Stomach (tissue), 9 donors: ENCODE measurements around the gene SH3BGRL2. TPM values are rescaled to one million over a fixed set of nuclear protein-coding genes. Genes with fewer than 3 reads are reported as not detected.

ENCODE experiments used
- DNase-seq, 2 donors: peaks; one replicate each; pipeline versions ENCODE4 v3.0.0 to v3.0.0-alpha.2; 2013 to 2019
- H3K27ac ChIP-seq, 5 donors: fragments of 200-600 bp in 4 of 5; sonication (generic) in 4 of 5; one replicate each; pipeline ENCODE4 v1.5.1; 2013 to 2019; ENCODE audit warnings: mild to moderate bottlenecking in 1 of 5, moderate library complexity in 1 of 5
- H3K27me3 ChIP-seq, 3 donors: fragments of 200-600 bp; sonication (generic); one replicate each; pipeline ENCODE4 v1.5.1; 2017 to 2019; ENCODE audit warnings: mixed run types in 1 of 3
- H3K36me3 ChIP-seq, 4 donors: fragments of 200-600 bp; sonication (generic); 1 replicate in 3 of 4; 2 replicates in 1 of 4; pipeline ENCODE4 v1.5.1; 2016 to 2019
- H3K4me1 ChIP-seq, 4 donors: fragments of 200-600 bp; sonication (generic); one replicate each; pipeline ENCODE4 v1.5.1; 2016 to 2019
- H3K4me3 ChIP-seq, 4 donors: fragments of 200-600 bp; sonication (generic) in 3 of 4; one replicate each; pipeline ENCODE4 v1.5.1; 2016 to 2019; ENCODE audit warnings: mild to moderate bottlenecking in 1 of 4
- H3K9me3 ChIP-seq, 4 donors: fragments of 200-600 bp; sonication (generic); one replicate each; pipeline ENCODE4 v1.5.1; 2016 to 2019
- EP300 ChIP-seq: sonication (generic); formaldehyde crosslinking; IDR thresholded peaks from one replicate; pipeline ENCODE4 v1.6.1; 2017; ENCODE audit warnings: antibody characterized with exemption
- POLR2A ChIP-seq, 4 donors: fragments of 450-650 bp; IDR thresholded peaks; one replicate each; pipeline ENCODE4 v1.6.1; 2016; ENCODE audit warnings: antibody characterized with exemption in 4 of 4, control low read depth in 2 of 4, mild to moderate bottlenecking in 1 of 4, moderate library complexity in 1 of 4
- POLR2AphosphoS5 ChIP-seq, 3 donors: sonication (generic); formaldehyde crosslinking; IDR thresholded peaks; one replicate each; pipeline ENCODE4 v1.6.1; 2016; ENCODE audit warnings: antibody characterized with exemption in 3 of 3
- WGBS, 5 donors: extraction: QIAGEN DNeasy Blood & Tissue Kit in 3 of 5; methylation state at CpG; one replicate each; pipeline versions ENCODE4 v1.1.5 to v1.1.7; 2013 to 2018; 5-methylcytosine and 5-hydroxymethylcytosine counted together
- intact Hi-C: fragments of 100-400 bp; cut with DNase I; formaldehyde crosslinking; loops from one replicate; pipeline ENCODE4 v1.15.1; 2023; ENCODE audit warnings: low total_unique reads
- polyA plus RNA-seq, 3 donors: library from polyadenylated mRNA; stranded (reverse); fragments of 200-250 nt; gene quantifications; one replicate each; pipeline ENCODE4 v1.2.3, GENCODE V29; 2013
- total RNA-seq, 5 donors: library from RNA; depleted of rRNA; stranded (reverse); fragments of >200 nt; gene quantifications; one replicate each; pipeline versions ENCODE4 v1.1.0 to v1.2.3, GENCODE V29; 2014 to 2016
- TF ChIP-seq, protein P1 (sequence below), 7 experiments: fragments of 450-650 bp in 4 of 7; fragments of 200-600 bp in 3 of 7; sonication (generic) in 3 of 7; IDR thresholded peaks; one replicate each; pipeline ENCODE4 v1.5.1; 2016 to 2019; ENCODE audit warnings: antibody characterized with exemption in 7 of 7, control low read depth in 2 of 7, mild to moderate bottlenecking in 1 of 7
- donor health status: healthy with polysubstance abuse.
- donor health status: Bipolar disorder and iron deficiency.
- donor health status: healthy.

SH3BGRL2 gene
- total and polyA plus RNA-seq, 8 donors: 14.8 to 225 (median 33.3) TPM

DNA sequence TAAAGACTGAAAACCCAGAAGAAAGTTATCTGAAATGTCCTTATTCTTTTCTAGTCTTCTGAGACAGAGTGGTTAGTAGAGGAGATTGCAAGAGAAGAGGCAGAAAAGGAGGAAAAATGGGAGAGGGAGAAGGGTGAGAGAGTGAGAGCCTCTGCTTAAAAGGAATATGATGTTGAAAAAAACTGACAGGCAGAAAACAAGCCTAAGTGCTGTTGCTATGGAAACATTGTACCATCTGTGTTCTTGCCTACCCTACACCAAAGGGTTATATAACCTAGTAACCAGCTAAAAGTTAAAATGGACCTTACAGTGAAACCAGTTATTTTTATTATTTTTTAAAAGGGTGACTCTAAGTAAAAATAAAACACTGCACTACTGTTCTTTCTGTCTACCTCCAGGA, 28.3 kb upstream of the SH3BGRL2 start:
- TF ChIP-seq POLR2AphosphoS5 (IDR thresholded peaks at IDR 0.05) (no peak), EP300 (no peak), POLR2A (IDR thresholded peaks at IDR 0.05) (no peak)
- TF ChIP-seq, protein P1, sequence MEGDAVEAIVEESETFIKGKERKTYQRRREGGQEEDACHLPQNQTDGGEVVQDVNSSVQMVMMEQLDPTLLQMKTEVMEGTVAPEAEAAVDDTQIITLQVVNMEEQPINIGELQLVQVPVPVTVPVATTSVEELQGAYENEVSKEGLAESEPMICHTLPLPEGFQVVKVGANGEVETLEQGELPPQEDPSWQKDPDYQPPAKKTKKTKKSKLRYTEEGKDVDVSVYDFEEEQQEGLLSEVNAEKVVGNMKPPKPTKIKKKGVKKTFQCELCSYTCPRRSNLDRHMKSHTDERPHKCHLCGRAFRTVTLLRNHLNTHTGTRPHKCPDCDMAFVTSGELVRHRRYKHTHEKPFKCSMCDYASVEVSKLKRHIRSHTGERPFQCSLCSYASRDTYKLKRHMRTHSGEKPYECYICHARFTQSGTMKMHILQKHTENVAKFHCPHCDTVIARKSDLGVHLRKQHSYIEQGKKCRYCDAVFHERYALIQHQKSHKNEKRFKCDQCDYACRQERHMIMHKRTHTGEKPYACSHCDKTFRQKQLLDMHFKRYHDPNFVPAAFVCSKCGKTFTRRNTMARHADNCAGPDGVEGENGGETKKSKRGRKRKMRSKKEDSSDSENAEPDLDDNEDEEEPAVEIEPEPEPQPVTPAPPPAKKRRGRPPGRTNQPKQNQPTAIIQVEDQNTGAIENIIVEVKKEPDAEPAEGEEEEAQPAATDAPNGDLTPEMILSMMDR (IDR thresholded peaks at IDR 0.05): no peak
- intact Hi-C loops: no loop called here
- no peaks in the 10 kb centered on the region for H3K27me3 ChIP-seq
- H3K4me1 ChIP-seq: peaks cover 11 to 41% (median 12%) of the 10 kb centered on the region in 4 donors
- no peaks in the 10 kb centered on the region for H3K9me3 ChIP-seq
- H3K27ac ChIP-seq: no peak overlapping the region
- H3K36me3 ChIP-seq: no peaks in the 10 kb centered on the region
- no peak overlapping the region for H3K4me3 ChIP-seq
- no peak for DNase-seq

DNA sequence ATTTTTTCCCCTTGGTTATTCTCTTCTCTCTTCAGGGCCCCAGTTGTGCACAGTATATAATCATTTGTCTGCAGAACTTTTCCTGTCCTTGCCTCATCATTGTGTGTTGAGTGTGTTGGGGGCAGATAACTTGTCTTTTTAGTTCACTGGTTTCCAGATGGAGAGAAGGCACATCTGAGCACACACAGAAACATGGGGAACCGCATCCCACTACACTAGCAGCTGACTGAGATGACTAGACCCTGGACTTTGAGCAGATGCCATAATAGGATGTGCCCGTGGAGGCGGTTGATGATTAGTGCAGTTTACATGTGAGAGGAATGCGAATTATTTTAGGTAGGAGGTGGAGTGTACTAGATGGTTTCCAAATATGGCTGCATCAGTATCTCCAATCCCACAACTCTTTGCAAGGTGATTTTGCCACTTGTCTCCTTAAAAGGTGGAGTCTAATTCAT, 26.5 kb upstream of the SH3BGRL2 start:
- 84 to 97% (median 94%) methylated on average over 4 of the region's 4 CpGs for WGBS, 5 donors
- DNase-seq: no peak
- Histone ChIP-seq H3K27ac (peak overlapping the region in 1 of 5 donors; percentile 43), H3K4me3 (no peak overlapping the region), H3K36me3 (no peaks in the 10 kb centered on the region), H3K9me3 (no peaks in the 10 kb centered on the region), H3K27me3 (no peaks in the 10 kb centered on the region), H3K4me1 (peaks cover 11 to 44% (median 21%) of the 10 kb centered on the region in 4 donors)
- intact Hi-C loops: no loop called here
- TF ChIP-seq POLR2A (IDR thresholded peaks at IDR 0.05): no peak
- TF ChIP-seq POLR2AphosphoS5 (IDR thresholded peaks at IDR 0.05): no peak
- TF ChIP-seq EP300: no peak
- TF ChIP-seq, protein P1 (IDR thresholded peaks at IDR 0.05): no peak

DNA sequence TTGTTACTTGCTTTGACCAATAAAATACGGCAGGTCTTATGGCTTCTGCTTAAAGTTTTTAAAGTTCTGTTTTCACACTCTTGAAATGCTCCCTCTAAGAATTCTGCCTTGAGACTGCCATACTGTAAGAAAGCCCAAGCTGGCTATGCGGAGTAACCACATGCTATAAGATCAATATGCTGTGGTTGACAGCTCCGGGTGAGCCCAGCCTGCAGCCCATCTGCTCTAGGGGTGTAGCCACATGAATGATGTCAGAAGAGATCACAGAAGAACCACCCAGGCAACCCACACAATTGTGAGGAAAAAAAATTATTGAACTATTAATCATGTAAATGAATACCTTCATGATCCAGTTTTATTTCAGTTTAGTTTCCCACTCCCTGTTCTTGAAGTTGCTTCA, 26.1 kb upstream of the SH3BGRL2 start:
- intact Hi-C loops: no loop called here
- H3K27ac ChIP-seq: no peak overlapping the region
- no peaks in the 10 kb centered on the region for H3K9me3 ChIP-seq
- TF ChIP-seq, protein P1 (IDR thresholded peaks at IDR 0.05): no peak
- TF ChIP-seq POLR2A (IDR thresholded peaks at IDR 0.05): no peak
- TF ChIP-seq POLR2AphosphoS5 (IDR thresholded peaks at IDR 0.05): no peak
- TF ChIP-seq EP300: no peak
- 85 to 94% (median 89%) methylated on average over 3 of the region's 3 CpGs for WGBS, 5 donors
- peaks cover 11 to 43% (median 22%) of the 10 kb centered on the region in 4 donors for H3K4me1 ChIP-seq
- no peak for DNase-seq
- no peak overlapping the region for H3K4me3 ChIP-seq
- no peaks in the 10 kb centered on the region for H3K36me3 ChIP-seq
- no peaks in the 10 kb centered on the region for H3K27me3 ChIP-seq

DNA sequence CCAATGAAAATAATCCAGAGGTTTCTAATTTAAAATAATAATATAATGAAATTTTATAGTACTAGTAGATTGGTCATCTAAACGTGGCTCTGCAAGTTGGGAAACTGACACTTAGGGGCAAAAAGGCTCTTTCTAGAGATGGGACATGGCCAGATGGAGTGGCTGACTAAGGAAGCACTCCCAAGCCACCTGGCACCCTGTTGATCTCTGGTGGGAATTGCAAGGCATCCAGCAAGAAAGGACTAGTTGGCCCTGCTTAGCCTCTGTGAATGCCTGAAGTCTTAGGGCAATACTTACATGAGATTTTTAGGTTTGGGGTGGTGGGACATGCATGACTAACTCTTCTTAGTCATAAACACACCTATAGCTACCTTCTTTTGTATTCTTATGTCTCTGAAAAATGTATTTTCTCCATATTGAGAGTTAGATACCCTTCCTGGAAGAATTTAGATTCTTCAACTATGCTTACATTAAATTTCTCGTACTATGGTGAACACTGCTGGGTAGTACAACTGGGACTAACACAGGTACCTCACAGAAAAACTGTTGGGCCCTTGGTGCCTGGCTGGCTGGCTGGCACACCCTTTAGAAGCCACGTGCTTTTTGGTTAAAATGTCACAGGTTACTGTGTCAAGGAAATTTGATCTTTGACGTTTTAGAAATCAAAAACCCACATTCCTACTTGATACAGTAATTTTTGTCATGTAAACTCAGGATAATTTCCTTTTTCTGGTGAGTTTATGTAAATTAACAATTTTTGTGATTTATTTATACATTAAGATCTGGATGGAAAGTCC, 25.0 kb upstream of the SH3BGRL2 start:
- intact Hi-C loops: no loop called here
- DNase-seq: no peak
- H3K36me3 ChIP-seq: no peaks in the 10 kb centered on the region
- WGBS, 5 donors: 46 to 62% (median 60%) methylated on average over 4 of the region's 4 CpGs
- H3K27ac ChIP-seq: peak overlapping the region in 1 of 5 donors; percentile 2
- H3K4me3 ChIP-seq: no peak overlapping the region
- H3K27me3 ChIP-seq: no peaks in the 10 kb centered on the region
- no peak for TF ChIP-seq POLR2A (IDR thresholded peaks at IDR 0.05)
- no peak for TF ChIP-seq EP300
- TF ChIP-seq, protein P1 (IDR thresholded peaks at IDR 0.05): no peak
- no peak for TF ChIP-seq POLR2AphosphoS5 (IDR thresholded peaks at IDR 0.05)
- no peaks in the 10 kb centered on the region for H3K9me3 ChIP-seq
- peaks cover 2 to 37% (median 14%) of the 10 kb centered on the region in 4 donors for H3K4me1 ChIP-seq
